Mesenchymal stem cell (in vitro differentiated cells and primary cell): ENCODE data around the gene GLCE.

Experiments used
- DNase-seq: peaks from one replicate; pipeline ENCODE4 v3.0.0-alpha.2; 2013
- H2AFZ ChIP-seq: one replicate; pipeline ENCODE4 v1.6.1; 2013; ENCODE audit warnings: low read depth, mild to moderate bottlenecking, control low read depth, inconsistent platforms, low read length, moderate library complexity
- H2AK5ac ChIP-seq: 2 replicates; pipeline ENCODE4 v1.6.1; 2013; ENCODE audit warnings: low read length, moderate library complexity, mild to moderate bottlenecking, inconsistent platforms; ENCODE audit not compliant: severe bottlenecking
- H2BK120ac ChIP-seq: one replicate; pipeline ENCODE4 v1.6.1; 2013; ENCODE audit warnings: low read depth, mild to moderate bottlenecking, inconsistent platforms, low read length, moderate library complexity
- H2BK12ac ChIP-seq, 2 experiments: one replicate each; pipeline ENCODE4 v1.6.1; 2013; ENCODE audit warnings: inconsistent platforms in 2 of 2, low read length in 2 of 2, mild to moderate bottlenecking in 2 of 2, moderate library complexity in 2 of 2, control low read depth in 1 of 2
- H2BK15ac ChIP-seq: one replicate; pipeline ENCODE4 v1.6.1; 2013; ENCODE audit warnings: mild to moderate bottlenecking, low read depth, inconsistent platforms; ENCODE audit not compliant: poor library complexity, severe bottlenecking
- H2BK5ac ChIP-seq: 2 replicates; pipeline ENCODE4 v1.6.1; 2013; ENCODE audit warnings: low read depth, mild to moderate bottlenecking, low read length, control low read depth, inconsistent platforms; ENCODE audit not compliant: poor library complexity, severe bottlenecking
- H3K14ac ChIP-seq, 2 experiments: one replicate each; pipeline ENCODE4 v1.6.1; 2013; ENCODE audit warnings: inconsistent platforms in 2 of 2, low read length in 2 of 2, control low read depth in 1 of 2, mild to moderate bottlenecking in 1 of 2, moderate library complexity in 1 of 2
- H3K18ac ChIP-seq, 2 experiments: one replicate each; pipeline ENCODE4 v1.6.1; 2013; ENCODE audit warnings: inconsistent platforms in 2 of 2, low read length in 2 of 2, control low read depth in 1 of 2, low read depth in 1 of 2, mild to moderate bottlenecking in 1 of 2
- H3K23ac ChIP-seq, 2 experiments: one replicate each; pipeline ENCODE4 v1.6.1; 2013; ENCODE audit warnings: inconsistent platforms in 2 of 2, low read length in 2 of 2, mild to moderate bottlenecking in 2 of 2, moderate library complexity in 2 of 2, control low read depth in 1 of 2
- H3K27ac ChIP-seq: 2 replicates; pipeline ENCODE4 v1.5.1; 2013; ENCODE audit warnings: mild to moderate bottlenecking, moderate library complexity, low read length, control low read depth, inconsistent platforms; ENCODE audit not compliant: poor library complexity, severe bottlenecking
- H3K27me3 ChIP-seq, 2 experiments: 2 replicates each; pipeline versions ENCODE4 v1.6.1 to v1.7.0; 2013; ENCODE audit warnings: low read length in 2 of 2, mild to moderate bottlenecking in 2 of 2, moderate library complexity in 2 of 2, control low read depth in 1 of 2, inconsistent platforms in 1 of 2; ENCODE audit not compliant: control insufficient read depth in 1 of 2, insufficient read depth in 1 of 2
- H3K36me3 ChIP-seq, 2 experiments: 2 replicates each; pipeline versions ENCODE4 v1.6.1 to v1.7.0; 2013; ENCODE audit warnings: low read length in 2 of 2, control low read depth in 1 of 2, inconsistent platforms in 1 of 2, low read depth in 1 of 2, mild to moderate bottlenecking in 1 of 2; ENCODE audit not compliant: insufficient read depth in 2 of 2, control insufficient read depth in 1 of 2
- H3K4ac ChIP-seq, 2 experiments: one replicate each; pipeline ENCODE4 v1.6.1; 2013; ENCODE audit warnings: inconsistent platforms in 2 of 2, low read length in 2 of 2, mild to moderate bottlenecking in 2 of 2, moderate library complexity in 2 of 2, control low read depth in 1 of 2, low read depth in 1 of 2
- H3K4me1 ChIP-seq: 2 replicates; pipeline ENCODE4 v1.6.1; 2013; ENCODE audit warnings: low read depth, low read length, control low read depth; ENCODE audit not compliant: control insufficient read depth, insufficient read depth
- H3K4me2 ChIP-seq: 2 replicates; pipeline ENCODE4 v1.6.1; 2013; ENCODE audit warnings: low read length, mild to moderate bottlenecking, inconsistent platforms; ENCODE audit not compliant: poor library complexity, severe bottlenecking
- H3K4me3 ChIP-seq, 2 experiments: 2 replicates each; pipeline versions ENCODE4 v1.5.1 to v1.7.0; 2013; ENCODE audit warnings: low read length in 2 of 2, mild to moderate bottlenecking in 2 of 2, control low read depth in 1 of 2, low read depth in 1 of 2; ENCODE audit not compliant: insufficient read depth in 1 of 2
- H3K79me1 ChIP-seq: replicated peaks from 2 replicates; pipeline ENCODE4 v1.6.1; 2013; ENCODE audit warnings: mild to moderate bottlenecking, control low read depth, low read length, inconsistent platforms; ENCODE audit not compliant: poor library complexity, severe bottlenecking
- H3K9ac ChIP-seq: 2 replicates; pipeline ENCODE4 v1.7.0; 2013; ENCODE audit warnings: mild to moderate bottlenecking, low read length, moderate library complexity
- H3K9me3 ChIP-seq: 2 replicates; pipeline ENCODE4 v1.7.0; 2013; ENCODE audit warnings: mild to moderate bottlenecking, low read length; ENCODE audit not compliant: control insufficient read depth
- H4K8ac ChIP-seq: one replicate; pipeline ENCODE4 v1.6.1; 2013; ENCODE audit warnings: inconsistent platforms, mild to moderate bottlenecking, low read length, moderate library complexity
- H4K91ac ChIP-seq: one replicate; pipeline ENCODE4 v1.6.1; 2013; ENCODE audit warnings: mild to moderate bottlenecking, low read length, inconsistent platforms
- WGBS: methylation state at CpG from one replicate; pipeline ENCODE4 v1.1.7; 2013; ENCODE audit warnings: mixed read lengths; 5-methylcytosine and 5-hydroxymethylcytosine counted together

GLCE gene

GRCh38 chr15:69320977-69321554 lies 160.6 kb downstream of the GLCE start:
- Histone ChIP-seq H3K79me1 (no peaks in the 10 kb centered on the region), H3K14ac (no peak overlapping the region), H3K4me2 (no peak overlapping the region), H3K23ac (no peak overlapping the region), H3K4me1 (peaks cover 10% of the 10 kb centered on the region), H2AK5ac (no peak overlapping the region), H2BK12ac (no peak overlapping the region), H3K9me3 (no peaks in the 10 kb centered on the region), H2BK5ac (no peak overlapping the region), H3K18ac (no peak overlapping the region), H3K27me3 (peaks cover 0 to 22% of the 10 kb centered on the region in 2 experiments), H2BK120ac (no peak overlapping the region), H4K91ac (no peak overlapping the region), H3K36me3 (no peaks in the 10 kb centered on the region), H2BK15ac (no peak overlapping the region), H3K9ac (no peak overlapping the region), H4K8ac (no peak overlapping the region), H3K4ac (no peak overlapping the region), H2AFZ (no peak overlapping the region), H3K27ac (no peak overlapping the region), H3K4me3 (no peak overlapping the region)
- DNase-seq = peak; percentile 31
- WGBS = 84% methylated on average over 7 of the region's 7 CpGs
